GM19452 (cell line): ENCODE measurements around the gene DPP10.
"Not testable (repeated sequence)": the region's sequence is repeated elsewhere in the genome, so short reads cannot be mapped to it uniquely, and the experiment has no call there.

Source experiments
- ATAC-seq: cut with Tn5 transposase; IDR thresholded peaks from one replicate; pipeline ENCODE4 v1.9.1; 2021; ENCODE audit not compliant: unreplicated experiment

Gene DPP10

DNA sequence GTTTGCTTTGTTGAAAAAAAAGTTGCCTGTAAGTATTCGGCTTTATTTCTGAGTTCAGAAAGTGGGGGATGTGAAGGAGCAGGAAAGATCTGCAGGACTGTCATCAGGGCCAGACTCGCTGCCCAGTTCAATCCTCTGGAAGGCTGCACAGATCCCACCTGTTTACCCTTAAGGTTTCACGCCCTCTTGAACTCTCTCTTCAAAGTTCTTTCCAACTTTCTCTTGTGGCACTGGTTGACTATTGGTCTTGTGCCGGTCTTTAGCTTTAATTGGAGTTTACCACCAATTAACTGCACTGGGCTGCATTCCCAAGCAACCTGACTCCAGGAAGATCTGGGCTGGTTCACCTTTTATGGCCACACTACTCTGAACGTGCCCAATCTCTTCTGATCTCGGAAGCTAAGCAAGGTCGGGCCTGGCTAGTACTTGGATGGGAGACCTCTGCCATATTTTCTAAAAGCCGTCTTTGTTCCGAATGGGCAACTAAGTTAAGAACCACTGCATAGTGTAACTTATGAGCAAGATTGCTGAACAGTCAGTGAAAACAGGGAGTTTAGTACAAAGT is 495.0 kb downstream of the DPP10 start:
- ATAC-seq = no peak

GRCh38 chr2:114940785-114941458 is 498.5 kb downstream of the DPP10 start:
- ATAC-seq = no peak

GRCh38 chr2:114949228-114949804 is 506.9 kb downstream of the DPP10 start:
- no peak for ATAC-seq

DNA sequence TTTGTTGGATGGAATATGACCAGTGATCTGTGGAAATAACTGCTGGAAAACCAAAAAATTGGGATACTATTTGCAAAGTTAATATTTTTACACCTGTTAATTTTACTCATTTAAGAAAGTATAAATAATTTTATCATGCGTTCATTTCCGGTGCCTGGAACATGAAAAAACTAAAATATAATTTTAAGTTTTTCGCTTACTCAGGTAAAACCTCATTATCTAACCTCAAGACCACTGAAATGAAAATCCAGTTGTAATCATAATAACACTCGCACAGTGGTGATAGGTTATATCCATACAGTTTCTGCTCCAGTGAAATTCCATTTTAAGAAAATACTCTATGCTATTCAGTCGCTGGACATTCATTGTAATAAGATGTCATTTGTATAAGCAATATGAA is 517.9 kb downstream of the DPP10 start:
- no peak for ATAC-seq

- no peak for ATAC-seq
Measured at GRCh38 chr2:114962532-114962931, 520.1 kb downstream of the DPP10 start.

DNA sequence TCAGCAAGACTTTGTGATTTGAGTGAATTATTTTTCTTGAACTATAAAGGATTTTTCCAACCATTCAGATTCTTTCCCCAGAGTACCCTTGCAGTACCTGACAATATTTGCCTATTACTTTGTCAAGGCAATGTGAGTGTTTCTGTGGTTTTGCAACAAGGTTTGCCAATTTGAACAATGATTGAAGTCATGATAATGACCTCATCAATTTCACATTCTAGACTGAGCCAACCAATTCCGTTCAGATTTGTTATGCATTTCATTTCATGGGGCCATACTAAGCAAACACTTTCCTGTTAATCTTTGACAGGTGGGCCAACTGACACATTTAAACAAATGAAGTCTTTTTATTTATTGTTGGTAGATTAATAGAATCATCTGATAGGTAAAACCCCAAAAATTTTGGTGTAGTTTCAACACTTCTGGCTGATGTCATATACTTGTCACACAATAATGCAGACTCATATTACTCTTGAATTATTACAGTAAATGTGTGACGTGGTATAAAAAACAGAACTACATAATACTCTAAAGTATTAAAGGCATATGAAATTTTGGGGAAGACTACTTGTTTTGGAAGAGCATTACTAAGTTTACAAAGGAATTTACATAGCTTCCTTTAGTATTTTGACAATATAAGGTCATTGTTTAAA is 526.4 kb downstream of the DPP10 start:
- no peak for ATAC-seq

DNA sequence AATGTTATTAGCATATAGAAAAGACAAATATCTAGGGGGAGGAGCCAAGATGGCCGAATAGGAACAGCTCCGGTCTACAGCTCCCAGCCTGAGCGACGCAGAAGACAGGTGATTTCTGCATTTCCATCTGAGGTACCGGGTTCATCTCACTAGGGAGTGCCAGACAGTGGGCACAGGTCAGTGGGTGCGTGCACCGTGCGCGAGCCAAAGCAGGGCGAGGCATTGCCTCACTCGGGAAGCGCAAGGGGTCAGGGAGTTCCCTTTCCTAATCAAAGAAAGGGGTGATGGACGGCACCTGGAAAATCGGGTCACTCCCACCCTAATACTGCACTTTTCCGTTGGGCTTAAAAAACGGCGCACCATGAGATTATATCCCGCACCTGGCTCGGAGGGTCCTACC is 561.9 kb downstream of the DPP10 start:
- not testable (repeated sequence) for ATAC-seq

DNA sequence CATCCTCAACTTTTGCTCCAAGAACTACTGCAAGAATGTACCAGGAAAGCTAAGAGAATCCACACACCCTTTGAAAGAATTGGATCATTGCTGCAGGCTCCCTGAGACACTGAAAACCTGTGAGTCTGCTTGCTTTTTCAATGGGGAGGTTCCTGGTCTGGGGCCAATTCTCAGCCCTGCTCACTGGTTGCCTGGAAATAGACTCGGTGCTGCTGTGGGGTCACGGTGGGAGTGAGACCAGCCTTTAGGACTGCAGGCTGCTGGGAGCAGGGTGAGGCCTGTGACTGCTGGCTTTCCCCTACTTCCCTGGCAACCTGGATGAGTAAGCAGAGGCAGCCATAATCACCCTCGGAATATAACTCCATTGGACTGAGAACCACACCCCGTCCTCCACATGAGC is 569.3 kb downstream of the DPP10 start:
- no peak for ATAC-seq

DNA sequence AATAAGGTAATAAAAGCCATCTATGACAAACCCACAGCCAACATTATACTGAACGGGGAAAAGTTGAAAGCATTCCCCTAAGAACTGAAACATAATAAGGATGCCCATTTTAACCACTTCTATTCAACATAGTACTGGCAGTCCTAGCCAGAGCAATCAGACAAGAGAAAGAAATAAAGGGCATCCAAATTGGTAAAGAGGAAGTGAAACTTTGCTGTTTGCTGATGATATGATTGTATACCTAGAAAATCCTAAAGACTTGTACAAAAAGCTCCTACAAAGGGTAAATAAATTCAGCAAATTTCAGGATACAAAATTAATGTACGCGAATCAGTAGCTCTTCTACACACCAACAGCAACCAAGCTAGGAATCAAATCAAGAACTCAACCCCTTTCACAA is 579.6 kb downstream of the DPP10 start:
- not testable (repeated sequence) for ATAC-seq

DNA sequence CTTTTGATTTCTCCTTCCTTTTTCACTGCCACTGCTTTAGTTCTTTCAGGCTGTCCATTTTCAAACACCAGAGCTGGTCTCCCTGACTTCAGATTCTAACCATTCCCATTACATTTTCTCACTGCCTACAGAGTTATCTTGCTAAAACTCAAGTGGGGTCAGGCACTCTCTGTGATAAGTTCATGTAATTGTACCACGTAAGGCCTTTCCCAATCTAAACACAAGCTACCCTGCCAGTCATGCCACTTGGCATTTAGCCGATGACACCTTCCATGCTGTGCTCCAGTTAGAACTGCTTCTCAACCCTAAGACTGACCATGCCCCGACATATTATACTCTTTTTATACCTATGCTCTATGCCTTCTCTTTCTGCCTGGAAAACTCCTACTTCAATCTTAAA is 592.4 kb downstream of the DPP10 start:
- no peak for ATAC-seq

- ATAC-seq = no peak
Measured at GRCh38 chr2:115036818-115037217, 594.4 kb downstream of the DPP10 start.

- ATAC-seq = no peak
Measured at GRCh38 chr2:115057473-115057872, 615.0 kb downstream of the DPP10 start.

DNA sequence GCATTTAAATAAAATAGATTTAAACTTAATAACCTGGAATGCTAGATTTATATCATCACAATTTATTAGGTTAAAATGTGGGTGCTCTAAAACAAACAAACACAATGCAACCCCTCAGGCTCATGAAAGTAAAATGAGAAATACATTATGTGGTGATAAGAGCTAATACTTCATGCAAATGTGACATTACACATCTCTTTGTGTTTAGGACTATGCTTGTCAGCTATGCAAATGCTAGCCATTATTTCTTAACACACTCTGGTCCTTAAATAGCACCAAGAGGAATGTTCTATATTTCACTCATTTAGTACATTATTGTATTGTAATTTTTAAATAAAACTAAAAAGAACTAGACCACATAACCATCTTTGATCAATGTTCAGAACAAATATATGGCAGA is 627.6 kb downstream of the DPP10 start:
- no peak for ATAC-seq

- no peak for ATAC-seq
Measured at GRCh38 chr2:115071534-115071933, 629.1 kb downstream of the DPP10 start.

DNA sequence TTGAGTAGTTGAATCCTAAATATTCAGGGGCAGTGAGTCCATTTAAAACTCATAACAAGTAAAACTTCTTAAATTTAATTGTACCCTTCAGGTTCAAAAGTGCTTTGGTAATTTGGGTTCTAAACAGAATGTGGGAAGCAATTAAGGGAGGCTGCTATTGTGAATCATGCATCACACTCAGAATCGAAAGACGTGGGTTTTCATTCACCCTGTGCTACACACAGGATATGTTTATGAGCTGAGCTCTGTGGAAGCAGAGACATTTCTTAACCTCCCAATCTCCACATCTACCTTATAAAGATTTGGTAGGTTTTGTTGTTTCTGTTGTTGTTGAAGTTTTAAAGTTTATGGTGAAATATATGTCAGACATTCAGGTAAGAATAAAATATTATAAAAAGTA is 633.4 kb downstream of the DPP10 start:
- ATAC-seq = no peak

GRCh38 chr2:115077626-115078025 is 635.2 kb downstream of the DPP10 start:
- ATAC-seq = no peak

GRCh38 chr2:115083225-115083624 is 640.8 kb downstream of the DPP10 start:
- ATAC-seq = no peak

- no peak for ATAC-seq
Measured at GRCh38 chr2:115083711-115084110, 641.3 kb downstream of the DPP10 start.

DNA sequence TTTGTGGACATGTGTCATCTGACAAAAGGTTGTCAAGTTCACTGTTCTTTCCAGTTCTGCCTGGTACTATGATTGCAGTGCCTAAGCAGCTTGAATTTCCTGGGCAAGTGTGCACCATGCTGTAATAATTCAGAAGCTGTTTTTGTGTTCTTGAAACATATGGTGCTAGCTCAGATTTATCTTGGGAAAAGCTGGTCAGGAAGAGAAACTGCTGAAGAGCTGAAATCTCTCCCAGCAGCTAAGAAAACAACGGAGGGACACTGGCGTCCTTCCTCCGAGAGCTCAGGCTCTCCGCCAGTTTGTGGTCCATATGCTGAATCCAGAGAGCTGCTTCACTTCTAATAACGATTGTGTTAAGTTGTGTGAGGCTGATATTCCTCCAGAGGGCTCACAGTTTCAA is 642.0 kb downstream of the DPP10 start:
- ATAC-seq = no peak

DNA sequence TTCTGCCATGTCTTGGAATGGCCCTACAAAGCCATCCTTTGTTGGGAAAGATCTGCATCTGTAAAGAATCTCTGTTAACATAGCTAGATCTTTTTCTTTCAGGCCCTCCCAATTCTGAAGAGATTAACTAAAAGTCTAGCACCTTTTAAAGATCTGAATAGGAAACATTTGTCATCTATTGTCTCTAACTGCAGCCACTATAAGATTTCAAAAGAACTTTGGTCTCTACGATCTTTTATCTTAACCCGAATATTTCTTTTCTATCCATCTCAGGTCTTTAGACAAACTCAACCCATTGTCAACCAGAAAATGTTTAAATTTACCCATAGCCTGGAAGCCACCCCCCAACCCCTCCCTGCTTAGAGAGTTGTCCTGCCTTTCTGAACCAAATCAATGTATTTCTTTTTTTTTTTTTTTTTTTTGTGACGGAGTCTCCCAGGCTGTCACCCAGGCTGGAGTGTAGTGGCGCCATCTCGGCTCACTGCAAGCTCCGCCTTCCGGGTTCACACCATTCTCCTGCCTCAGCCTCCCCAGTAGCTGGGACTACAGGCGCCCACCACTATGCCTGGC is 643.7 kb downstream of the DPP10 start:
- not testable (repeated sequence) for ATAC-seq

- no peak for ATAC-seq
Measured at GRCh38 chr2:115094441-115094840, 652.0 kb downstream of the DPP10 start.

GRCh38 chr2:115105966-115106365 is 663.5 kb downstream of the DPP10 start:
- ATAC-seq = no peak
